ENCODE results near the gene STOML1.
A peak's percentile ranks its signal among the peaks of the same experiment; 100 is the strongest.

- peak; percentile 83 for TF ChIP-seq CTCF (IDR thresholded peaks at IDR 0.05; ENCODE audit: low read length)
- TF ChIP-seq EZH2 (IDR thresholded peaks at IDR 0.05; ENCODE audit: borderline replicate concordance, low read length), result no peak
These were observed 27.4 kb downstream of the STOML1 start for GRCh38 chr15:73964736-73965093.
